Activated CD4-positive, alpha-beta T cell treated with anti-CD3 and anti-CD28 coated beads, Interleukin-2, amount 50 U/mL, for 16 hours (primary cell): ENCODE results near the gene TPRN.
A peak's percentile ranks its signal among the peaks of the same experiment; 100 is the strongest.

Source experiments
- DNase-seq: peaks from one replicate; pipeline ENCODE4 v3.0.0-alpha.2; 2020

TPRN gene

DNA sequence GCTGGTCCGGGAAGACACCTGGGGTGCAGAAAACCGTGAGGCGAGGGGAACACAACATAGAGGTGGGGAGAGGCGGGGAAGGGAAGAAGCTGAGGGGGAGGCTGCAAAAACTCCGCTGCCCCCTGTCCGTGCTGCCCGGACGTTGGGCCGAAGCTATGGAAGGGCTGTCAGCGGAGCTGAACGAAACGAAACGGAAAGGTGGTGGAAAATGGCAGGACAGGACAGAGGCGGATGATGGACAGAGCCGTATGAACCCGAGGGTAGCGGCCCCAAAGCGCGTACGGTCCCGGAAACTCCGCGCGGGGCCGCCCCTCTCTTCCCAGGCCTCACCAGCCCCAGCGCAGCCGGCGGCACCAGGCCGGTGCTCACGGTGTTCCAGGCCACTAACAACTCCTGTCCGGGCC, 12.5 kb downstream of the TPRN start:
- DNase-seq, result no peak

DNA sequence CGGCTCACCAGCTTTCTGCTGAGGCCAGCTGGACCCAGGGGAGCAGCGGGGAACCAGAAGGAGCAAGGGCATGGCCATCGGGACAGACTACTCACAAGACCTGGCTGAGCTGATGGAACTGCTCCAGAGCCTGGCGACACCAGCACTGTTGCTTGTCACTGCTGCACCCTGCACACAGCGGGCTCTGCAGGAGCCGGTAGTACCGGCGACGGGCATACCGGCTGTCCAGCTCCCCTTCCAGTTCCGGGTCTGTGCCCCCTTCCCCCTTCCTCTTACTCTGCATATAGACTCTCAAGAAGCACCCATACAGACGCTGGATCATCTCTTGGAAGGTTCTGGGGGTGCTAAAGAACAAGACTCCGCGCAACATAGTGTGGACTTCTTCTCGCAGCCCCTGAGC, 13.2 kb downstream of the TPRN start:
- no peak for DNase-seq

DNA sequence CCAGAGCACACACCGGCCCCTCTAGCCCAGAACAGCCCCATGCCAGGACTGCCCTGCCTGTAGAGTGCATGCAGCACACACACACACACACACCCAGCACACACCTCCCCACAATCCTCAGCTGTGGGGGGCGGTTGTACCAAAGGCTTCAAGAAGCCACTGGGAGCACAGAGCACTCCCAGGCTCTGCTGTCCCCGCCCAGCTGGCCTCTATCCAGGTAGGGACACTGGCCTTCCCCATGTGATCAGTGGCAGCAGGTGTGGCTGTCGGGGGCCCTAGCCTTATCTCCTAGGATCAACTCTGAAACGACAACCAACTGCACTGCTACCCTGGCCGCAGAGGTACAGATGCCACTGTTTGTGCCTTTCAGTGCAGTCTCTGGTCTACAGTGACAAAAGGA, 14.2 kb downstream of the TPRN start:
- no peak for DNase-seq

DNA sequence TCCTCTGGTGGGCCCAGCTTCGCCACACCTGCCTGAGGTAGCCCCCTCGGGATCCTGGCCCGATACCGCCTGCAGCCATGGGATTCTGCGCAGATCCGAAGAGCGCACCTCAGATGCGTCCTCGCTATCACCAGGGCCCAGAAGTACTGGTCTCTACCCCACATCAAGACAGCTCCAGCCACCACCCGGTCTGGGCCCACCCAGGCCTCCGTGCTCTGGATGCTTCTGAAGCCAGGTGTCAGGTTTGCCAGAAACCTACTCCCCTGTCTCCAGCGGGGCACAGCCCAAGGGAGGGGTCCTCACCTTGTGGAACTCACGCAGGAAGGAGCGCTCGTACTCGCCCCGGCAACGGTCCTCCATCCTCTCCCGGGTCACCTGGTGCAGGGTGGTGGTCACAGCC, 14.6 kb downstream of the TPRN start:
- DNase-seq, result no peak

DNA sequence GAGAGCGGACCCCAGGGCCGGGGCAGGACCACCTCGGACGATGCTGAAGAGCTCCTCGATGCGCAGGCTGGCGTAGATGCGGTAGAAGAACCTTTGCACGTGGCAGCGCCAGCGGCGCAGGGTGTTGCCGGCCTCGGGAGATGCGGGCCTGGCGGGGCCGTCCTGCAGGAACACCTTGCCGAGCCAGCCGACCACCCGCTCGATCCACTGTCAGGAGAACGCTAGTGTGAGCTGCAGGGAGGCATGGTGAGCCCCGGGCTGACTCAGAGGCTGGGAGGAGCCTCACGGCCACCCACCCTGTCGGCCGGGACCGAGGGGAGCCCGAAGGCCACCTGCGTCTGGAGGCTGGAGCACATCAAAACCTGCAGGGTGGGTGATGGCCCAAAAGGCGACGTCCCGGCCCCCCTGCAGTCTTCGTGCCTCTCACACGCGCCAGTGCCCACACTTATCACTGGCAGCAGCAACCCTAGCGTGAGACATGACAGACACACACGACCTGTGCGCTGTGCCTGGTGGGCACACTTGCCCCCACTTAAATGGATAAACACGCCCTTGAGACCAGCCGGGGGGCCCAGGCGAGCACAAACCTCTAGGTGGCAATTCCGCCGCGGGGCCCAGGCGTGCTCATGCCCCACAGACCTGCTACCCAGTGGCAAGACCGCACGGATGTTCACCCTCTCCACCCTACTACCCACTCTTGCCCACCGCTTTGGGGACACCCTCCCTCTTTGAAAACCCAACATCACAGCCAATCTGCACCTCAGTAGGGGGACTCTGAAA, 15.5 kb downstream of the TPRN start:
- DNase-seq, result no peak

DNA sequence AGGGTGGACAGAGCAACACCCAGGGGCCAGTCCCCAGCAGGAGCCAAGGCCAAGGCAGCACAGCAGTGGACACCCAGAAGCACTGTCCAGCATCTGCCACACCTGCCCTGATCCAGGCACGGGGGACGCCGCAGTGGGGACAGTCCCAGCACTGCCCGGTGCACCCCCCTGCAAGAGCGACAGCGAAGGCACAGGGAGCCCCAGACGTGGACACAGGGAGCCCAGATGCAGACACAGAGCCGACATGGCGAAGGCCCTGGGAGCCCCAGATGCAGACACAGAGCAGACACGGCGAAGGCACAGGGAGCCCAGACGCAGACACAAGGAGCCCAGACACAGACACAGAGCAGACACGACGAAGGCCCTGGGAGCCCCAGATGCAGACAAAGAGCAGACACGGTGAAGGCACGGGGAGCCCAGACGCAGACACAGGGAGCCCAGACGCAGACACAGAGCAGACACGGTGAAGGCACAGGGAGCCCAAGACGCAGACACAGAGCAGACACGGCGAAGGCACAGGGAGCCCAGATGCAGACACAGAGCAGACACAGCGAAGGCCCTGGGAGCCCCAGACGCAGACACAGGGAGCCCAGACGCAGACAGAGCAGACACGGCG, 16.5 kb downstream of the TPRN start:
- no peak for DNase-seq

DNA sequence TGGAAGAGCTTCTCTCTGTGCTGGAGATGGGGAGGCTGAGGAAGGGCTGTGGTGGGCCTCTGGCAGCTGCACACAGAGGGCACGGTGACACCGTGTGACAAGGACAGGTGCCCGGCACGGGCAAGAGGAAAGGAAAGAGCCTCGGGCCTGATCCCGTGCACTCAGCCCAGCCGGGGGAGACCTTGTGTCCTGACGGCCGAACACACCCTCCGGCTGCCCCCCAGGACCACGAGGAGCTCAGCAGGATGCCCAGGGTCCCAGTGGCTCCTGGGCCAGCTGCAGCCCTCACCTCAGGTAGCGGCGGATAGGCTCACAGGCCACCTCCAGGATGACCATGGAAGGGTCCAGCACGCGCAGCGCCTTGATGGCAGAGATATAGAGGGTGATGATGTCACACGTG, 17.7 kb downstream of the TPRN start:
- no peak for DNase-seq

DNA sequence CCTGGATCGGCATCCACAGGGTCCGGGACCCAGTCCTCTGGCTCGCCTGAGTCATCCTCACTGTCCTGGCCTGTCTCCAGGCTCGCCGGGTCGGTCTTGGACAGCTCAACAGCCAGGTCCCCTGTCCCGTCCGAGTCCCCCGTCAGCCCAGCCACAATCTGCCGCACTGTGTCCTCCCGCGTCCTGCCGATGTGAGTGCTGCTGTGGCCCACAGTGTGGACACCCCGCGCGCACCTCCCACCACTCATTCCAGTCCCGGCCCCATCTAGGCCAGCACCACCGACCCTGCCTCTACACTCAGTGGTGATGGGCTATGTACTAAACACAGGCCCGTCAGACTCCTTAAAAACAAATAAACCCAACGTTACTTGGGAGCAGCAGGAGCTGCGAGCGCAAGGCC, 18.9 kb downstream of the TPRN start:
- DNase-seq, result no peak

DNA sequence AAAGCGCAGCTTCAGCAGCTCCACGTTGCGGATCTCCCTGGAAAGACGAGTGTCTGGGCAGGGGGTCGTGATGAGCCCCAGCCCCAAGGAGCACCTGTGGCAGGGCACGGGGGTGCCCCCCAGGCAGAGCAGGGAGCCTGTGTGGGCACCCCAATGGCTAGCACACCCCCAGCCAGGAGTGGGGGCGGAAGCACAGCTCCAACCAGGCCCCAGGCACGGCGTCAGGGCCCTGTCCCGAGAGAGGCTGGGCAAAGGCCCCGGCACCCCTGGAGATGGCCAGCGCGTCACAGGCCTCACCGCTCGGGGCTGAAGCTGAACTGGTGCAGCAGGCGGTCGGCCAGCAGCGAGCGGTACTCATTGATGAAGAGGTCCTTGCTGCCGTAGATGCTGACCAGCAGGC, 20.1 kb downstream of the TPRN start:
- no peak for DNase-seq

DNA sequence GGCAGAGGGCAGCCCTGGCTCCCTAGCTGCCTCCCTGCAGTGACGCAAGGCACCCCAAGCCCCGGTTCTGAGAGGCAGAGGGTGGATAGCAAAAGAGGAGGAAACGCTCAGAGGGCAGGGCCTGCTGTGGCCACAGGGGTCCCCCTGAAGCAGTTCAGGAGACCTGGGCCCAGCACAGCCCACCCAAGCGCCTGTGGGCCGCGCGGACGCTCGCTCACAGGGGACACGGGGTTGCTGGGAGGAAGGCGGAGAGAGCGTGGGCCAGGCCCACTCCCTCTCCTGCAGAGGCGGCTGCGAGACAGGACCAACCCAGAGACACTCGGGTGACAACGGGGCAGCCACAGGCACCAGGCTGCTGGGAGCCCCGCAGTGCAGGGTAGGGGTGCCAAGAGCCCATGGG, 20.8 kb downstream of the TPRN start:
- DNase-seq, result no peak

DNA sequence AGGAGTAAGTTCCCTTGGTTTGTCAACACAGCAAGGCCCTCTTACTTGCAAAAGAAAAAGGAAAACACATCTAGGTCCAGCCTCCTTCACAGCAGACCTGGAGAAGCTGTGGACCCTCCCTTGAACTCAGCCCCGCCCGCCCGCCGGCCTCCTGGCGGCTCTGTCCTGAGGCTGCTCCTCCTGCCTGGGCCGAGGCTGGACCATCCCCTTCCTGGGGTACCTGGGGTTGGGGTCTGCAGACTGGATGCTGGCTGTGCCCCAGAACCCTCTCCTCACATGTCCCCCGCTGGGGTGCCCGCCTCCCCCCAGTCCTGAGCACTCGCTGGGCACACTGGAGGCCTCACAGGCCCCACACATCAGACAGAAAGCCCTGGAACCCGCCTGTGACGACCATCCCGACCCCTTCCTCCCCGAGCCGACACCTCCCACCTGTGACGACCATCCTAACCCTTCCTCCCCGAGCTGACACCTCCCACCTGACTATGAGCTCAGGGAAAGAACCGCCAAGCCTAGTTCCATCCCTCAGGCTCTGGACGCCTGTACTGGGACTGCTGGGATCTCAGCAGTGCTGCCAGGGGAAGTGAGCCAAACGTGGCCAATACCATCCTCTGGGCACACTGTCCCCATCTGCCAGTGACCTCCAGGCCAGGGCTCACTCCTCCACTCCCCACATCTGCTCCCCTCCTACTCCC, 21.5 kb downstream of the TPRN start:
- no peak for DNase-seq

DNA sequence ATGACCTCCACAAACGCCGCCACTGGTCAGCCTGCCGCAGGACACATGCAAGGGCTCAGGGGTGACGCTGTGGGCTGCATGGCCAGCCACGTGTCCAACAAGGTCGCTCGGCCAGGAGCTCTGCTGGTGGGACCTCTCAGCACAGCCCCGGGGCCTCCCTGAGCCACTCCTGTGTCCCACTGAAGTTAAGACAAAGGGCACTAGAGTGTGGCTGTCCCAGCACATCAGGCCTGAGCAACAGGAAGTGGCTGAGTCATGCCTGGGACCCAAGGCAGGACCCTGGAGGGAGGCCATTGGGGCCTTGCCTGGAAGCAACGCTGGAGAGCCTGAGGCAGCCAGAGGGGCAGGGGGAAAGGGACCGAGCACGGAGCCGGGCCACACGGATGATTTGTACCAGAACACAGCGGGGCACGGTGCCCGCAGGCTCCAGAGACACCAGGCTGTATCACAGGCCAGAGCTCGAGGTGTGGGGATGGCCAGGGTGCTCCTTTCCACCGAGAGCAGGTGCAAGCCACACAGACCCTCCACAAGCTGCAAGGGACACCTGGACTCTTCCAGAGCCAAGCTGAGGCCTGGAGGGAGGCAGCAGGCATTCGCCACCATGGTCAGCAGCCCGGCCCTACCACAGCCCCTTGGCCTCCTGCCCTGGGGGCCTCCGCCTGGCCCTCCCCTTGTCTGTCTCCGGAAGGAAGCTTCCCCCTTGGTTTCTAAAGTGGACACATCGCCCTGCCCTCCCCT, 22.2 kb downstream of the TPRN start:
- no peak for DNase-seq

DNA sequence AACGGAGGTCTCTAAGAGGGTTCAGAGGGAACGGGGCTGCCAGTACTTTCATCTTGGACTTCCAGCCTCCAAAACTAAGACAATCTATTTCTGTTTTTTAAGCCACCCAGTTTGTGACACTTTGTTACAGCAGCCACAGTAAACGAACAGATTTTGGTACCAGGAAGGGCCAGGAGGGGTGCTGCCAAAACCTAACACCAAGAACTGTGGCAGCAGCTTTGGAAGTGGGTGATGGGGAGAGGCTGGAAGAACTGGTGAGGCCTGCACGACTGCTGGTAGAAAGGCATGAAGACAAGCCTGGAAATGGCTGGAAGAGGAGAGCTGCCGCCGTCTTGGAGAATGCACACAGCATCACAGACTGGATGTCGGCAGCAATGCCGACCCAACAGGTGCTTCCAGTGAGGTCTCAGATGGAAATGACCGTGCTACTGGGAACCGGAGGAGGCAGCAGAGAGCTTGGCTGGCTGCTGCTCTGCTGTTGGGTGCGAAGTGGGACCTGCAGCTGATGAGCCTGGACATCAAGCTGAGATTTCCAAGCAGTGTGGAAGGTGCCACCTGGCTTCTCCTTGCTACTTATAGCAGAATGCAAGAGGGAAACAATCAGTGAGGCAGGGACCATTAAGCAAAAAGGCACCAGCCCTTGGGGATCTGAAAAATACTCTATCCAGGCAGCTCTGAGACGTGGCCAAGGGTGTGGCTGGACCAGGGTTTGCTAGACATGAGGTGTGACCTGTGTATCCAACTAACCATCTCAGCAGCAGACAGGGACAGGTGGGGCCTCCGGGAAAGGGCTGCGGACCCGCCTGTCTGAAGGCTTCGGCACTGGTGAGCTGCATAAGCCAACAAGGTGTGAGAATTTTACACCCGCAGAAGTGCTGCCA, 24.0 kb downstream of the TPRN start:
- peak; percentile 38 for DNase-seq

DNA sequence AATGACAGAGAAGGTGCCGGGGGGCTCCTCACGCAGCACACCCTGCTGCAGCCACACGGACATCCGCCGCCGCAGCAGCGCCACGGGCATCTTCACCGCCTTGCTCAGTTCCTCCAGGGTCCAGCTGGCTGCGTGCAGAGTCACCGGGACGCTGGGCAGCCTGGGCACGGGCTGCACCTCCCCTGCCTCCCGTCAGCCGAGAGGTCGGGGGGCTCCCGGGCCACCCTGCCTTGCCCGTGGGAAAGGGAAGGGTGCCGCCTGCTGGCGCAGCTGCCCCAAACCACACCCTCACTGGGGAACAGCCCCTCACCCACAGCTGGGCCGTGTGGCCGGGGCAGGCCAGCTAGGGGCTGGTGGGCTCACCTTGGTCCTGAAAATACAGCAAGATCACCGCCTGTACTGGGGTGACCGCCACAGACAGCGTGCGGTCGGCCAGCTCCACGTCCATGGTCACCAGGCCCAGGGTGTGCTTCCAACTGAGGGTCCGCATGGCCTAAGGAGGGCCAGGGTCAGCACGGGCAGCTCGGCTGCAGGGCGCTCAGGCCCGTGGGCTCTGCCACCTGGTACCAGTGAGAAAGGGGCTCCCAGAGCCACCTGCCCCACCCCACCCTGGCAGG, 25.1 kb downstream of the TPRN start:
- no peak for DNase-seq

DNA sequence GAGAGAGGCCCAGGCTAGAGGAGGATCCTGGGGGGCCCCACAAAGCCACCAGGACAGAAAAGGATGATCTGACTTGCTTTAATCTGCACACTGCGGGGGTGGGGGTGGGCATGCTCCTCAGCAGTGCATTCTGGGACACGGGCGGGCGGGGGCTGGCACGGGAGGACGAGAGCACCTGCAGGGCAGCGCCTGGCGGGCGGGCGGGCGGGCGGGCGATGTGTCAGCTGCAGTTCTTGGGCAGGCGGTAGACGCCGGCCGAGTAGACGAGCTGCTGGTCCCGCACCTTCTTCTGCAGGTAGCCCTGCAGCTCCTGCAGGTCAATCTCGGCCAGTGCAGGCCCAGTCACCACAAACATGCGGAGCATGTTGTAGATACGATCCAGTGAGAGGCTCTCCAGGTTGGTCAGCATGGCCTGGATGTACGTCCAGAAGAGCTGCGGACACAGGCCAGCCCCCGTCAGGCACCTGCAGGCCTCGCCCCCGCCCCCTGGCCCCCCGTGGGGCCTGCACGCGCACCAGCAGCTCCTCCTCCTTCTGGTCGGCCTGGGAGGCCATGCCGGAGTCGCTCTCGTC, 25.7 kb downstream of the TPRN start:
- DNase-seq, result no peak

DNA sequence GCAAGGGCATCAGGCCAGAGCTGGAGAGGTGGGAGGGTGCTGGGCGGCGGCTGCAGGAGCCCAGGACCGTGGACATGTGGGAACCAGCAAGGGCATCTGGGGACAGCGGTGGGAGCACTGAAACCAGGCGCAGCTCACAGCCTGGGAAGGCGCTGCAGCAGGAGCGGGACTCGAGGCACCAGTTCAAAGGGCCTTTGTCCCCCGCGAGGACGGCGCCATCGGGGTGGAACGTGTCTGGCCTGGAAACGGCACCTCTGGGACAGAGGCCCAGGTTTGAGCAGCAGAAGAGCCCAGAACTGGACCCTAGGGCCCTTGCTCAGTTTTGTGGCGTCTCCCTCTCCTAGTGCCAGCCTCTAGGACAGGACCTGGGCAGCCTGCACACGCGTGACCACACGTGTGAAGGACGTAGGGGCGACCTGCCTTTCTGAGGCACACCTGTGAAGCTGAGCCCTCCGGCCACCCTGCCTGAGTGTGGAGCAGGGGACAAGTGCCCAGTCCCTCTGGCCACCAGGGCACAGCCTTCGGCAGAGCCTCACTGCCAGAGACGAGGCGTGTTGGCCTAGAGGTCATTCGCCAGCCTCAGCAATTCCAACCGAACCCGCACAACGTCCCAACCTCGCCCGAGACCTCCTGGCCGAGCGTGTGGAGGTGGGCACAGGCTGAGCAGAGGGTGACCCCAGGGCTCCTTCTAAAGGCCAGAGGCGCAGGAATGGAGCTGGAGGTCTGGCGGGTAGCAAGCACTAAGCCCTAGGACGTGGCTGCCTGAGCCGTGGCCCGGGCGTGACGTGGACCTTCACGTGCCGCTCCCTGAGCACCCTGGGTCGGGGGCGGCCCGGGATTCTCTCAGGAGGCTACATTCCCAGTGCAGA, 26.5 kb downstream of the TPRN start:
- DNase-seq, result no peak

DNA sequence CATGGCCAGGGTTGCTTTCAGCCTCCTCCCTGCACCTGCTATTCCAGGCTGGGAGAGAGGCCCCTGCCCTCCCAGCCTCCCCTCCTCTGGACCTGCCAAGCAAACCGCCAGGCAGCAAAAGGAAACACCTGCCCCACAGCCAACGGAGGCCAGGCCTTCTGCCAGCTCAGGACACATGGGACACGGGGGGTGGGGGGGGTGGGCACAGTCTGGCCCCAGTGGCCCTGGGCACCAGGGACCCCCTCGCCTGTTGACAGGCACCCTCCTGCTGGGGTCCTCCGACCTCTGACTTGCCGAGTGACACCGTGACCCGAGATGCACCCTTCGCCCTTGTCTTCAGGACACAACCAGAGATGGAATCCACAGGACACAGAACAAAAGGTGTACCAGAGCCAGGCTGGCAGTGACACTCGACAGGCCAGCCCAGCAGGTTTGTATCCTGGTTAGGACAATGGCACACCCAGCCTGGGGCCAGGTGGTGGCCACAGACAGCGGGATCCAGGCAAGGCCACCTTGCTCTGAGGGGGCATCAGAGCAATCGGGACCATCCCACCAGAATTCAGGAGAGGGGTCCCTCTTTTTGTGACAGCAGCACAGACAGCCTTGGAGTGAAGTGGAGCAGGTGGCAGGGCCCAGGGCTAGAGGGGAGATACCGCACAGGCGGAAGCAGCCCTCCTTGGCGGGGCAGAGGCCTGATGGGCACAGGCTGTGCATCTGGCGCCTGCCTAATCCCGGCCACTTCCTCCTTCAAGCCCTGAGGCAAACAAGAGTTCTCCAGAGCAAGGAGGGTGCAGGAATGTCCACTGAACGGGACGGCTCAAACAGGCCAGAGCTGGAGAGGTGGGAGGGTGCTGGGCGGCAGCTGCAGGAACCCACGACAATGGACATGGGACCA, 27.4 kb downstream of the TPRN start:
- DNase-seq, result no peak

DNA sequence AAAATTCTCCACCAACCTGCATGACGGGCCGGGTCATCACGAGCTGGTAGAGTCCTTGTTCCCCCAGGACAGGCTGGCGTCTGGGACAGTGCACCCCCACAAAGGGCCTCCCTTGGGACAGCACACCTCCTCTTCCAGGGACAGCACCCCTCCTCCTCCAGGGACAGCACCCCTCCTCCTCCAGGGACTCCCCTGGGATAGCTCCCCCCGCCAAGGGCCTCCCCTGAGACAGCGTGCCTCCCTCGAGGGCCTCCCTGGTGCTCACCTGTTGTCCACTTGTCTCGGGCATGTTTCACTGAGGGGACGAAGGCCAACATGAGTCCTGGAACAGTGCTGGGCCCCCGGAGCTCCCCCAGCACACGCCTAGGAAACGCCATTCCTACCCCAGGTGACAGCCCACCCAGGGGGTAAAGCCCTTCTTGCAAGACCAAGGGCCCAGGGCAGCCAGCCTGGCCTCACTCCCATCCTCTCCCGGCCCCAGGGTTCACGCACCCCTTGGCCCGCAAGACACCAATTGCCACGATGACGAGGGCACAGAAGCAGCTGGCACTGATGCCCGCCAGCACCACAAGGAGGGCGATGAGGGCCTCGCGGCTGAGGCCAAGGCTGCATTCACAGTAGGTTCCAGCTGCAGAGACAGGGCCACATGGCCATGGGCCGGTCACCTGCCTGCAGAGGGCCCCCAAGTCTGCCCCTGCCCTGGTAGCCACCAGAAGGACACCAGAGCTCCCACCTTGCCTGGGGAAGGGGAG, 29.2 kb downstream of the TPRN start:
- no peak for DNase-seq
